Tongue (tissue), 2 donors: Measurements from ENCODE around the gene TYMP. TPM values are rescaled to one million over a fixed set of nuclear protein-coding genes. Genes with fewer than 3 reads are reported as not detected.
A peak's percentile ranks its signal among the peaks of the same experiment; 100 is the strongest.

ENCODE experiments used
- DNase-seq: peaks from one replicate; pipeline ENCODE4 v3.0.0-alpha.2; 2015
- total RNA-seq: library from RNA; depleted of rRNA; stranded (reverse); fragments of >200 nt; gene quantifications from one replicate; pipeline ENCODE4 v1.2.3, GENCODE V29; 2014

TYMP gene
- total RNA-seq, 1 donor from 2014 or later: 11.0 TPM

DNA sequence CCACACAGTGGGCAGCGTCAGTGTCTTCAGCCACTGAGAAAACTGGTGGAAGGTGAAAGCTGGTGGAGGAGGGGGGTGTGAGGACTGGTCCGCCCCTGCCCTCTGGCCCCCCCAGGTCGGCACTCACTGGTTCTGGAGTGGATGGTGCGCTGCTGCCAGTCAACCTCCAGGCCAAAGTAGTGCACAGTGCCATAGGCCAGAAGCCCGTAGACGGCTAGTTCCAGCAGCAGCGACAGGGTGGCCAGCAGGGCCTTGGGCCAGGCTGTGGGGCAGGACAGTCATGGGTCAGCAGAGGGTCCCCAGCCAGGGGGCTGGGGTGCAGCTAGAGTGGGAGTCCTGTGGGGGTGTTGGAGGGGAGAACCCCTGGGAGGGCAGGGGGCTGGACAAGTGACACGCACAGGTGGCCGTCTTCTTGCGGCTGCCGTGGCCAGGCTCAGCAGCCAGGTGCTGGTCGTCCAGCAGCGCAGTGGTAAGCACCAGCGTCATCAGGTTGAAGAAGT lies 24.5 kb downstream of the TYMP start:
- DNase-seq: no peak

DNA sequence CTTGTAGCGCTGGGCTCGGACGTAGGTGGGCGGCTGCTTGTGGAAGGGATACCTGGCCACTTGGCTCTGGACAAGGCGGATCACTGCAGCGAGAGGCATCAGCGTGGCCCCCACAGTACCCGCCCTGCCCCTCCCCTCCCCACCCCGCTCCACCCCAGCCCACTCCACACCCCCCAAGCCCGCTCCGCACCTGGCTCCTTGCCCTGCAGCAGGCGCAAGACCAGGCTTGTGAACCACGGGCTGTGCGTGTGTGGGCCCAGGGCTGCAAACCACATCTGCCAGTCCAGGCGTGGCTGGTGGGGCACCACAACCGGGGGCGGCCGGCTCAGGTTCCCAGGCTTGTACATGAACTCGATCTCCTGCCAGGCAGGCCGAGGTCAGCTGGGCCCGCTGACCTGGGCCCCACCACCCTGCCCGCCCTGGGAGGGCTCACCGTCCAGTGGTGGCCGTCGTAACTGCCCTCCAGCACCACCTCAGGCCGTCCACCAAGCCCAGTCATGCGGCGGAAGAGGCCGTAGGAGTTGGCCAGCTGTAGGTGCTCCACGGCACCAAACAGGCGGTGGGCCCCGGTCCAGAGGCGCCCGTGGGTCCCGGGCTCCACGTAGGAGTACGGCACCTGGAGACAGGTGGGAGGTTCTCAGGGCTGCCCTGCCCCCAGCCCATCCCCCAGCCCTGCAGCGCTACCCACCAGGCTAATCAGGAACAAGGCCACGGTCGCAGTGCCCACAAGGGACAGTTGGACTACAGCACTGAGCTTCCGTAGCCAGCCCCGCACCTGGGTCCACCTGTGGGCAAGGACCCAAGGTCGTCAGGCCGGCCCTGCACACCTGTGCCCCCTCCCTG lies 25.2 kb downstream of the TYMP start:
- DNase-seq: no peak

DNA sequence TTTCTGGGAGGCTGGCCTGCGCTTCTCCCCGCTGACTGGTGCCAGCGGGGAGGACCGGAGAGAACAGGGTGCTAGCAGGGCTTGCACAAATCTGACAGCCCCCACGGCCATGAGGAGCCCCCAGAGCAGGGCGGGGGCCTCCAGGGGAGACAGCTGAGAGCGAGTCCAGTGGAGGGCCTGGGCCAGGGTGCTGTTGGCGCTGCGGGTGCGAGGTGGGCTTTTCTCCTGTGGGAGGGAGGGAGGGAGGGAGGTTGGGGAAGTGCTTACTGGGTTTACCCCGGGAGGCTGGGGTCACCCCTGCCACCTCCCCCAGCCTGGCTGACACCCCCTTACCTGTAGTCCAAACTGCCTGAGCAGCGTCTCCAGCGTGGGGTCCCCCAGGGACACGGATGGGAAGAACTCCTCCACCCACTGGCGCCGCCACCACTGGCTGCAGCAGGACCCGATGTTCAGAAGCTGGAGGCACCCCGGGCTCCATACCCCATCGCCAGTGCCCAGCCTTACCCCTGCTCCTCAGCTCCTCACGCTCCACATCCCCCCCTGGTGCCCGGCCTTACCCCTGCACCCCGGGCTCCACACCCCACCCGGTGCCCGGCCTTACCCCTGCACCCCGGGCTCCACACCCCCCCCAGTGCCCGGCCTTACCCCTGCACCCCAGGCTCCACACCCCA lies 26.2 kb downstream of the TYMP start:
- no peak for DNase-seq

DNA sequence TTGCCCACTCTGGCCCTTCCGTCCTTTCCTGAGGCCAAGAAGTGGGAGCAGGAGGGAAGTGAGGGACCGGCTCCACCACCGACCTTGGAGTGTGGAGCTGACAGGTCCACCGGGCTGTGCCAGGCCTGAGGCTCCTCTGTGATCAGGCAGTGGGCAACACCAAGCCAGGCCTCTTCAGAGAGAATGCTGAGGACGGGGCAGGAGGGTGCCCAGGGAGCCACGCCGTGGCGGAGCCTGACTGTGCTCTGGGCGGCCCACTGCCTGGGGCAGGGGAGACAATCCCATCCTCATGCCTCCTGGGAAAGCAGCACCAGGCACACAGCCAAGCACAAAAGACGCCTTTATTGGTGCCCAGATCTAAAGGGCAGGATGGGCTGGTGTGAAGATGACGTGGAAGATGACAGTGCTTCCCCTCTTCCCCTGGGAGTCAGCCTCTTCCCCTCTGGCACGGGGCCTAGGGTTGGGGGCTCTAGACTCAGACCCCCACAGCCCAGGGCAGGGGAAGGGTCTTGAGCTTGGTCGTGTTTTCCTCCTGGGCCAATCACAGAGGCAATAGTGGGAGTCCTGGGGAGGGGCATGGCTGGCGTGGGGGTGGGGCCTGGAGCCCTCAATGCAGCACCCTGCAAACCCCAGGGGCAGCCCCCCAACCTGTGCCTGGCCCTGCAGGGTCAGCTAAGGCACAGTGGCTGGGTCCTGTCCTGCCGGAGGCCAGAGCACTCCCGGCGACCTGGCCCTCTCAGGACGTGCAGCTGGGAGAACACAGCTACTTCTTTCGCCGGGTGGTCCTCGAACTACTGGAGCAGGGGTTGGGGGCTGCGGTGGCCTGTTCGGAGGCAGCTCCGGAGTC lies 27.0 kb downstream of the TYMP start:
- DNase-seq: no peak

DNA sequence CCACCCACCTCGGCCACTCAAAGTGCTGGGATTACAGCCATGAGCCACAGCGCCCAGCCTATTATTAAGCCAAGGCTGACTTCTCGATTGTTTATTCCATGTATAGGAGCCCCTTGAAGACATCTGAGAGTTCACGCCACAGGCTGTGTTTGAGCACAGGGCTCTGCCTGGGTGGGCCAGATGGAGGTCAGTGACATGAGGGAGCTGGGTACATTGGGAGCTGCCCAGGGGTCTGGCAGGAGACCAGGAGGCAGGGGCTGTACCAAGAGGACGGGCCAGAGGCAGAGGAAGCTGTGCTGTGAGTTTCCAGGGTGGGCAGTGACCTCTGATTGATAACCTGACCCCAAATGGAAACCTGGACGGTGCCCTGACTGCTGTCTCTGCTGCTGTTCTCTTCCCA lies 27.7 kb downstream of the TYMP start:
- DNase-seq: no peak

DNA sequence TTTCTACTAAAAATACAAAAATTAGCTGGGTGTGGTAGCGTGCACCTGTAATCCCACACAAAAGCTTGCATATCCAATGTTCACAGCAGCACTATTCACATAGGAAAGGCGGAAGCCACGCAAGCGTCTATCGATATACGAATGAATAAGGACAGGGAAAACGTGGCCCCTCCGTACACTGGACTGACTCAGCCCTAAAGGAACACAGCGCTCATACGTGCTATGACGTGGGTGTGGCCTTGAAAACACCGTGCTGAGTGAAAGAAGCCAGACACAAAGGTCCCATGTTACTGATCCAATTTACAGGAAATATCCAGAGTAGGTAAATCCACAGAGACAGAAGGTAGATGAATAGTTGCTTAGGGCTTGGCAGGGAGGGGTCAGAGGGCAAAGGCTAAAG lies 29.4 kb downstream of the TYMP start:
- no peak for DNase-seq

DNA sequence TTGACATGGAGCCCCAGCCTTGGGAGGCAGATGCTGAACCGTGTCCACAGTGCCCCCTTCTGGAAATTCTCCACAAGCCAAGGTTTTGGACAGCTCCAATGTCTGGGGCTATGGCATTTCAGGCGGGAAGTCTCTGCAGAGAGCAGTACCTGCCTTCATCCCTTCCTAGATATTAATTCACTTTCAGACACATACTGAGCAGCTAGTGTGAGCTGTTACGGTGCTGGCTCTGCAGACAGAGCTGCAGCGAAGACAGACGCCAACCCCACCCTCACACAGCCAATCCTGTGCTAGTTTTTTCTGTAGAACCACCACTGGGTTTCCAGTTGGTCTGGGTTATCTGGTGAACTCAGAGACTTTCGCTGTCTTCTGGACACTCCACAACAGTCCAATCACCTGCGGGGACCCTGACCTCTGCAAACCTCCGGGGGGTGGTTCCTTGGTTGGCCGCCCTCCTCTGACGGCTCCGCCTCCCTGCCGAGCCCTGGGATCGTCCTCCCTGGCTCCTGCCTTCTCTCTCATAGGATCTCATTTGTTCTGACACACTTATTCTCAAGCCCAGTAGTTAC lies 31.4 kb downstream of the TYMP start:
- peak; percentile 73 for DNase-seq

DNA sequence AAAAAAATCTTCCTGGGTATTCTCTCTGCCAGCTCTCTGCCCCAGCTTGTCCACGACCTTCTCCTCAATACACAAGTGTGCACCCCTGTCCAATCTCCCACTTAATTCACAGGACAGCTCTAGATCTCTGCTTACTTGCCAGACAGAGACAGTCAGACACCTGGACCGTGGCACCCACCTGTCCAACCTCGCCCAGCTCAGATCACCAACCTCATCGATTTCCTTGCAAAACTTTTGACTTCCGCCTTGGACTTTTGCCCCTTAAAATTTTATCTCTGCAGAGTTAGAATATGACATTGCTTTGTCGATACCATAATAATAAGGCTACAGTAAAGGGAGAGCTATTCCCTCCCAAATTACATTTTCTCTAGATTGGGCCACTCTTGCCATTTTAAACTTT lies 32.7 kb downstream of the TYMP start:
- DNase-seq: no peak

DNA sequence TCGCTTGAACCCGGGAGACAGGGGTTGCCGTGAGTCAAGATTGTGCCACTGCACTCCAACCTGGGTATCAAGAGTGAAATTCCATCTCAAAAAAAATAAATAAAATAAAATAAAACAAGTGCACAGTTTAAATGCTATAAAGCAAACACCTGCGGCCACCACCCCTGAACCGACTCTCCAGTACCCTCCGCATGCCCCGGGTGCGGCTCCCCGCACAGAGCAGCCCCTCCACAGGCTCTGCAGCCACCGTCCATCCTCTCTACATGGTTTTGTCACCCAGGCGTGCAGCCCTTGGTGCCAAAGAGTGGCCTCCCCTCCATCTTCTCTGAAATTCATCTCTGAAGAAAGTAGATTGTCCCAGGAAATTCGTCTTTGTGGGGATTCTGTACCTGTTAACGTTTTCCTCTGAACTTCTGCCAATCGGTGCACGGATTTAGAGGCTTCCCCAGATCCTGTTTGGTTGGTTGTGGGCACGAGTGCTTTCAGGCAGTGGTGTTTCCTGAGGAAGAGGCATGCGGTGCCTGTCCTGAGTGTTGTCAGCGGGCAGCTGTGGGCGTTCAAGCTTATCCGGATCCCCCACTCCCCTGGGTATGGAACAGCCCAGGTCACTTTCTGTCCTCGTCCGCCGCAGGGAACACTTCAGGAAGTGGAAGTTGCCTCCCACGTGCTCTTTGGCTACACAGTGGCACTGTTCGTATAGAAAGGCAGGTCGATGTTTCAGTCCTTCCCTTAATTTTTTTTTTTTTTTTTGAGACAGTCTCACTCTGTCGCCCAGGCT lies 39.1 kb downstream of the TYMP start:
- no peak for DNase-seq

DNA sequence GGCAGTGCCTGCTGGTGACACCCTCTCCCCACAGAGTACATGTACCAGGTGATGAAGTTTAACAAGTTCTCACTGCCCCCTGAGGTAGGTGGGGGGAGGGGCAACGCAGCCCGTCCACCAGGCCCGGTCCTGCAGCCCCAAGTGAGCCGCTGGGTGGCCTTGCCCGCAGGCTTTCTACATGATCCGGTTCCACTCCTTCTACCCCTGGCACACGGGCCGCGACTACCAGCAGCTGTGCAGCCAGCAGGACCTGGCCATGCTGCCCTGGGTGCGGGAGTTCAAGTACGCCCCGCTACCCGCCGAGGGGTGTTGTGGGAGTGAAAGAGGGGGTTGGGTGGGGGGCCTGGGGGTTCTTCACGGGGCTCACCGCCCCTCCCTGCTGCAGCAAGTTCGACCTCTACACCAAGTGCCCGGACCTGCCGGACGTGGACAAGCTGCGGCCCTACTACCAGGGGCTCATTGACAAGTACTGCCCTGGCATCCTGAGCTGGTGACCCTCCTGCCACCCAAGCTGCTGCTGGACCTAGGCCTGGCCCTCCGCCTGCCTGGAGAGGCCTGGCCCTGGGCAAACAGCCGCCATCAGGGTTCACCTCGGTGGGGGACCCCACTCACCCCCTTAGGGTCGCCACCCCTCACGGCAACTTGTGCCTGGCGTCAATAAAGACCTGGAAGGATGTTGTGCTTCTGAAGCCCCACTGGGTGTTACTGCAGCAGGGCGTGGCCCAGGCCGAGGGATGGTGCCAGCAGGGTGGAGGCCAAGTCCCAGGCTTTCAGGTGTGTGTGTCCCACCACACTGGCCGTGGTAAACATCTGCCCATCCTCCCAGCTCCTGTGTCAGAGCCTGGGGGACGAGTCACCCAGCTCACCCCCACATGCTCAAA lies 40.2 kb downstream of the TYMP start:
- DNase-seq: no peak

DNA sequence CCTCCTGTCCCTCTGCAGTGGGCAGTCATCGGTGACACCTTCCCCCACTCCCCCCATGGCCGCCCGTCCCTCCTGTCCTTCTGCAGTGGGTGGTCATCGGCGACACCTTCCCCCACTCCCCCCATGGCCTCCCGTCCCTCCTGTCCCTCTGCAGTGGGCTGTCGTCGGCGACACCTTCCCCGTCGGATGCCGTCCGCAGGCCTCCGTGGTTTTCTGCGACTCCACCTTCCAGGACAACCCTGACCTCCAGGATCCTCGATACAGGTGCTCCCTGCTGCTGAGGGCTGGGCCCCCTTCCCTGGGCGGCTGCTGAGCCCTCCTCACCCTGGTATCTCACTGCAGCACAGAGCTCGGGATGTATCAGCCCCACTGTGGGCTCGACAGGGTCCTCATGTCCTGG lies 40.9 kb downstream of the TYMP start:
- DNase-seq: no peak

DNA sequence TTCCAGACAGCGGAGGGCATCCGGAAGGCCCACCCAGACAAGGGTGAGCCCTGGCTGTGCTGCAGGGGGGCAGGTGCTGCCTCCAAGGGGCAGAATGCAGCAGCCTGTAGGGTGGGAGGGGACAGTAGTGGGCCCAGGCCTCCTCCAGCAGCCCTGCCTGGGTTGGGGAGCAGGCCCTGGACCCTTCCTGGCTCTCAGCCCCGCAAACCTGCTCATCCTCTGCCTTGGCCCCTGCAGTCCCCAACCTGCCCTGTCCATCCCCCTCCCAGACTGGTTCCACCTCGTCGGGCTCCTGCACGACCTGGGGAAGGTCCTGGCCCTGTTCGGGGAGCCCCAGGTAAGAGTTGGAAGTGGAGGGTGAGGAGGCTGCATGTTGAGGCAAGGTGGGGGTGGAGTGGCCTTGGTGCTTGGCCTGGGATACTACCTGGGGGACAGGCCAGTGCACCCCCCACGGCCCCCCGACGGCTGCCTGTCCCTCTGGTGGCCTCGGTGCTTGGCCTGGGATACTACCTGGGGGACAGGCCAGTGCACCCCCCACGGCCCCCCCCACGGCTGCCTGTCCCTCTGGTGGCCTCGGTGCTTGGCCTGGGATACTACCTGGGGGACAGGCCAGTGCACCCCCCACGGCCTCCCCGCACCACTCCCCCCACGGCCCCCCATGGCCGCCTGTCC lies 41.7 kb downstream of the TYMP start:
- no peak for DNase-seq

DNA sequence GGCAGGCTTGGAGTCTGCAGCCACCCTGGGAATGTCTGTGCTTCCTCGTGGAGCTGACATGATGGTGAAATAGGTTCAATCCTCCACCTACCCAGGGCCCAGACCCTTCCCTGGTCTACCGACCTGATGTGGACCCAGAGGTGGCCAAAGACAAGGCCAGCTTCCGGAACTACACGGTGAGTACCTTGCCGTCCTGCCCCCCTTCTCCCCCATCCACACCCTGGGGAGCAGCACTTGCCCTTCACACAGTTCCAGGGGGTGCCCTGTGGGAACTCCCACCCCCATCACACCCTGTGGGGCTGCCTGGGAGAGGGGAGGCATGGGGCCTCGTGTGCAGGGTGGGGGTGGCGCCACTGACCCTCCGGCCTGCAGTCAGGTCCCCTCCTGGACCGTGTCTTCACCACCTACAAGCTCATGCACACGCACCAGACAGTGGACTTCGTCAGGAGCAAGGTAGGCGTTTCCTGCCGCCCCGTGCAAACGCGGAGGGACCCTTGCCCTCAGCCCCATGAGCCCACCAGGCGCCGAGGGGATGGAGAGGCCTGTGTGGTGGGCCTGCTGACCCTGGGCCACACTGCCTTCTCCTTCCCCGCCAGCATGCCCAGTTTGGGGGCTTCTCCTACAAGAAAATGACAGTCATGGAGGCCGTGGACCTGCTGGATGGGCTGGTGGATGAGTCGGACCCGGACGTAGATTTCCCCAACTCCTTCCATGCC lies 42.4 kb downstream of the TYMP start:
- no peak for DNase-seq

DNA sequence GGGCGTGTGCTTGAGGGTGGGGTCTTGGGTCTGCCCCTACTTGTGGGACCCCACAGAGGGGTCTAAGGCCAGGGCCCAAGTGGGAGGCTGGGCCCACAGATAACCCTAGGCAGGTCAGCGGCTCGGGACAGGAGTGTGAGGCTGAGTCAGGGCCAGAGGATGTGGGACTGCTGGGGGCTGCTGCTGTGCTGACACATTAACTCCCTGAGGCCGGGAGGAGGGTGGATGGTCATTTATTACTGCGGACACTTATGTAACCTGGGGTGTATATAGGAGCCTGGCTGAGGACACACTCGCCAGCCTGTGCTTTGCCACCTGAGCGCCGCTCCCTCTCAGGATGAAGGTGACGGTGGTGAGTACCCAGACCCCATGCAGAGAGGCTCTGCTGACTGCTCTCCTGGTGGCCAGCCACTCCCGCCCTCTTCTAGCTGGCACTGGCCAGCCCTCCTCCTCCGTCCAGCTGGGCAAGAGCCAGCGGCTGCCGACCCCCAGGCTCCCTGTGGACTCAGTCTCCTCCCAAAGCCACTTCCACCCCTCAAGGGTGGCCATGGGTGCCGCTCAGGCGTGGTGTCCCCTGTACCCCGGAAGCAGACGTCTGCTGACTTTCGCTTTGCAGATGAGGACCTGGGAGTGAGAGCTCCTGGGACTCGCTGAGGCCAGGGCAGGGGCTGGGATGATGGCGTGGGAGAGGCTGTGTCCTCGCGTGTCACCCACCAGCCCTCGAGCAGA lies 43.1 kb downstream of the TYMP start, which contains the start of gene MIOX:
Gene MIOX, plus strand, starts transcription at position 299 of the 729 bp plus-strand sequence. Its CDS starts 39 bp downstream, at position 338.
- no peak for DNase-seq

DNA sequence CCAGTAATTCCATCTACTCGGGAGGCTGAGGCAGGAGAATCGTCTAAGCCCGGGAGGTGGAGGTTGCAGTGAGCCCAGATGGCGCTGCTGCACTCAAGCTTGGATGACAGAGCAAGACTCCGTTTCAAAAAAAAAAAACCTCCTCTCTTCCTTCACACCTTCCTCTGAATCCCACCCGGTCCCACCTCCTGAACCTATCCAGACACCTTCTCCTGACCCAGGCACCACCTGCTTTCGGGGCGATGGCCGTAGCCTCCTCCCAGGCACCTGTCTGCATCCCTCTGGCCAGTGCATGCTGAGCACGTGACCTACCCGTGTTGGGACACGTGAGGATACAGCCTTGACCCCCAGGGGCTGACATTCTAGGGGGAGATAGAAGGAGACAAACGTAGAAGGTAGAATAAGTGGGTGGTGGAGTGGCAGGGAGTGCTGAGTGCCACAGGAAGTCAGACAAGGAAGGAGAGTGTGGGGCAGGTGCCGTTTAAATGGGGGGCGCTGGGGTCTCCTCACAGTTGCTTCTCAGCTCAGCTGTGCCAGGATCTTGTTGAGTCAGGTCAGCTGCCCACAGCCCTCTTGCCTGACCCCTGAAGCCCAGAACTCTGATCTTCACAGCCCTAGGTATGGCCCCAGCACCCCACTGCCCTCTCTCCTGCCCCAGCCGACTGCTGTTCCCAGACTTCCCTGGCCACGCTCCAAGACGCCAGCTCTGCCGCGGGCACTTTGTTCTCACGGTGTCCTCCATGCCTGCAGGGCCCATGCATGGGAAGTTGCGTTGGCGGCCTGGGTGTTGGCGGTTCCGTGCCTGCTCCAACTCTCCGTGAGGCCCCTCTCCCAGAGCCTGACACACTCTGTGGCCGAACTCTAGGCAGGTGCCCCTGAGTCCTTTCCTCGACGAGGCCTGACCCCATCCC lies 44.3 kb downstream of the TYMP start:
- DNase-seq: no peak

DNA sequence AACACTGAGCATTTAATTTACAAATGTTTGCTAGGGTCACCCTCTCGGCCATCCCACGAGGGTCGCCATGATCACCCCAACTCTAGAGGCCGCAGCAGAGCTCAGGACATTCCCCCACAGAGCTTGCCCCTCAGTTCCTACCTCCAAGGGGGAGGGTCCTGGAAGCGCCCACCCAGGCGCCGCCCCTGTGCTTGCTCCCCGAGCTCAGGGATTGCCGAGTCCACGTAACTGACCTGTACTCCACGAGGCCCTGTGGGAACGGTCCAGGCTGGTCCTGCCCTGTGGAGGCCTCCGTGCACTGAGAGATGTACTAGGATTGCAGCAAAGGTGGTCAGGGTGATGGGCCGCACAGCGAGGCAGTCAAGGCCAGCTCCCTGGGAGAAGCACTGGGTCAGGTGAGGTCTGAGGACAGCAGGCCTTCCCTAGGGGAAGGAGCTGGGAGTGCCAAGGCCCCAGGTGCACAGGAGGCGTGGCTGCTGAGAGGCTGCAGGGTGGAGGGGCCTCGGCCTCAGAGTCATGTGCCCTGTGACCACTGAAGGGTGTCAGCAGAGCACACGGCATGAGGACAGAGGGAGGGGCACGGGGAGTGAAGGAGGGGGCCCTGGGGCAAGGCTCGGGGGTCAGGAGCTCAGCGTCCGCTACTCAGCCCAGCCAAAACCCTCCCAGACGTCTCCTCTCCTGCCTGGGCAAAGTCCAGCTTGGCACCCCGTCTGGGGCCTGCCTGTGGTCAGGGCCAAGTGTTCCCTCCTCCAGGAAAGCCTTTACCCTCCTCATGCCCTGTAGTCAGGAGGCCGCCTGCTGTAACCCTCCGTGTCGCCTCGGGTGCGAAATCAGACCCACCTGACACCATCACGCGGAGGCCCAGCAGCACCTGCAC lies 45.6 kb downstream of the TYMP start:
- DNase-seq: no peak
